ENCODE data around the gene MAPK13.
"Not testable (repeated sequence)": the region's sequence is repeated elsewhere in the genome, so short reads cannot be mapped to it uniquely, and the experiment has no call there.

MAPK13 gene

GRCh38 chr6:36114798-36115408, 15.4 kb upstream of the MAPK13 start:
- DNase-seq (ENCODE audit: low read depth): no peak

GRCh38 chr6:36115412-36115811, 14.9 kb upstream of the MAPK13 start:
- no peak for DNase-seq (ENCODE audit: low read depth)

- no peak for DNase-seq (ENCODE audit: low read depth)
Observed at GRCh38 chr6:36116066-36116864, 14.0 kb upstream of the MAPK13 start.

GRCh38 chr6:36116943-36117342, 13.4 kb upstream of the MAPK13 start:
- no peak for DNase-seq (ENCODE audit: low read depth)

- DNase-seq (ENCODE audit: low read depth): no peak
Observed at GRCh38 chr6:36117658-36118549, 12.4 kb upstream of the MAPK13 start.

GRCh38 chr6:36118550-36119107, 11.7 kb upstream of the MAPK13 start:
- peak; percentile 50 for DNase-seq (ENCODE audit: low read depth)

- no peak for DNase-seq (ENCODE audit: low read depth)
Observed at GRCh38 chr6:36119209-36119608, 11.1 kb upstream of the MAPK13 start.

- no peak for DNase-seq (ENCODE audit: low read depth)
Observed at GRCh38 chr6:36120018-36120417, 10.3 kb upstream of the MAPK13 start.

- peak; percentile 66 for DNase-seq (ENCODE audit: low read depth)
Observed at GRCh38 chr6:36120539-36120938, 9.8 kb upstream of the MAPK13 start.

GRCh38 chr6:36120979-36121786, 9.1 kb upstream of the MAPK13 start:
- DNase-seq (ENCODE audit: low read depth): peak; percentile 44

- DNase-seq (ENCODE audit: low read depth): no peak
Observed at GRCh38 chr6:36121787-36122494, 8.4 kb upstream of the MAPK13 start.

- DNase-seq (ENCODE audit: low read depth): no peak
Observed at GRCh38 chr6:36122495-36123269, 7.6 kb upstream of the MAPK13 start.

- peak; percentile 84 for DNase-seq (ENCODE audit: low read depth)
Observed at GRCh38 chr6:36123270-36124139, 6.8 kb upstream of the MAPK13 start.

- DNase-seq (ENCODE audit: low read depth): not testable (repeated sequence)
Observed at GRCh38 chr6:36124346-36124745, 6.0 kb upstream of the MAPK13 start.

GRCh38 chr6:36124881-36125280, 5.4 kb upstream of the MAPK13 start:
- DNase-seq (ENCODE audit: low read depth): no peak

- DNase-seq (ENCODE audit: low read depth): no peak
Observed at GRCh38 chr6:36125575-36125974, 4.7 kb upstream of the MAPK13 start.

GRCh38 chr6:36126121-36126520, 4.2 kb upstream of the MAPK13 start:
- no peak for DNase-seq (ENCODE audit: low read depth)

- no peak for DNase-seq (ENCODE audit: low read depth)
Observed at GRCh38 chr6:36126553-36127458, 3.5 kb upstream of the MAPK13 start.
